Kidney (tissue), 14 donors: Measurements from ENCODE around the gene SUGCT. TPM values are rescaled to one million over a fixed set of nuclear protein-coding genes. Genes with fewer than 3 reads are reported as not detected.

Source experiments
- DNase-seq, 5 donors: peaks; one replicate each; pipeline ENCODE4 v3.0.0-alpha.2; 2013 to 2020
- FAIRE-seq: peaks from 2 replicates; lab custom pipeline; 2012; peaks lifted over from hg19 to GRCh38; lab: Jason Lieb, UNC
- H3K27ac ChIP-seq, 2 donors: one replicate each; pipeline ENCODE4 v1.7.0; 2013; ENCODE audit warnings: low read depth in 2 of 2, low read length in 2 of 2, inconsistent platforms in 1 of 2
- H3K27me3 ChIP-seq: one replicate; pipeline ENCODE4 v1.7.1; 2013; ENCODE audit warnings: low read length, inconsistent platforms; ENCODE audit not compliant: control insufficient read depth, insufficient read depth
- H3K36me3 ChIP-seq, 3 donors: one replicate each; pipeline versions ENCODE4 v1.7.0 to v1.7.1; 2013; ENCODE audit warnings: low read length in 3 of 3, control low read depth in 1 of 3, inconsistent platforms in 1 of 3; ENCODE audit not compliant: insufficient read depth in 3 of 3, control insufficient read depth in 2 of 3
- H3K4me1 ChIP-seq, 3 donors: one replicate each; pipeline versions ENCODE4 v1.7.0 to v1.7.1; 2013; ENCODE audit warnings: low read length in 3 of 3, inconsistent platforms in 1 of 3, low read depth in 1 of 3; ENCODE audit not compliant: control insufficient read depth in 2 of 3, insufficient read depth in 2 of 3
- H3K4me3 ChIP-seq, 3 donors: one replicate each; pipeline versions ENCODE4 v1.7.0 to v1.8.1; 2013; ENCODE audit warnings: low read length in 3 of 3, control low read depth in 1 of 3, inconsistent platforms in 1 of 3
- H3K9ac ChIP-seq, 3 donors: one replicate each; pipeline versions ENCODE4 v1.7.0 to v1.7.1; 2013; ENCODE audit warnings: low read length in 3 of 3, control low read depth in 1 of 3, inconsistent platforms in 1 of 3
- H3K9me3 ChIP-seq, 3 donors: one replicate each; pipeline versions ENCODE4 v1.7.0 to v1.7.1; 2013; ENCODE audit warnings: low read length in 3 of 3, control low read depth in 1 of 3, inconsistent platforms in 1 of 3; ENCODE audit not compliant: control insufficient read depth in 2 of 3, insufficient read depth in 1 of 3
- CTCF ChIP-seq: IDR thresholded peaks from 3 replicates; pipeline ENCODE4 v1.5.1; 2012; ENCODE audit warnings: mild to moderate bottlenecking, moderate library complexity, borderline replicate concordance; ENCODE audit not compliant: insufficient read depth; ENCODE audit errors: extremely low read depth
- intact Hi-C: fragments of 100-400 bp; cut with DNase I; formaldehyde crosslinking; loops from one replicate; pipeline ENCODE4 v1.11.1; 2022
- polyA plus RNA-seq: library from polyadenylated mRNA; stranded (reverse); fragments of 350-450 nt; fragmentation: Illumina TruSeq; extraction: RNeasy Lipid Tissue Mini Kit (QIAGEN cat#74804); gene quantifications from one replicate; pipeline ENCODE4 v1.2.3, GENCODE V29; 2014; ENCODE audit warnings: low read depth, low replicate concordance; ENCODE audit not compliant: insufficient read depth
- total RNA-seq: library from RNA; stranded (reverse); fragmentation: NEBNext Ultra II Directional; extraction: Animal tissue kit (Norgen Biotek cat#: 25700); gene quantifications from one replicate; pipeline ENCODE4 v1.2.1, GENCODE V29; 2021
- donor health status: control.
- donor health status: control.
- donor health status: control.
- donor health status: control.
- donor health status: control.
- donor health status: DM: yes; HTN: yes; CAD: no.
- donor health status: Normal renal cell carcinoma (clear cell type).

The SUGCT gene
- total and polyA plus RNA-seq, 2 donors from 2014 or later, result 7.6 to 45.1 TPM

DNA sequence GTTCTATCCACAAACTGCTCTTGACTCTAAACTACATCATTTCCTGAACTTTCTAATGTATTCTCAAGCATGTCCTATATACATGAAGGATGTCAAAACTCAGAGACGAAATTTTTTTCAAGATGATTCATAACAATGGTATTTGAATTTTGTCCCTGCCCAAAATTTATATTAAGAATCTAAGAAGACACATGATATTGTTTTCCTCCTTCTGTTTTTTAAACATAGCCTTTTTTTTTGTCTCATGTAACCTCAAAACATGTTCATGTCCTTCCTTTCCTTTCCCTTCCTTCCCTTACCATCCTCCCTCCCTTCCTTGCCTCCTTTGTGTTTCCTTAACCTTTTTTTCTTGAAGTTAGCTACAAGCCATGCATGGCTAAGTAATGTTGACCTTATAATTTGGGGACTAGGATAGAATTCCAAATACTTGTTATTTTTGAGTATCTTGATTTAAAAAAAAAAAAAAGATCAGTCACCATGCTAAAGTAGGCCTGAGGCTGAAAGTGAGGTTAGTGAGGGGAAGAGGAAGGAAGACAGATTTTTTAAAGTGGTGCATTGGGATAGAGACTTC, 163.0 kb downstream of the SUGCT start:
- intact Hi-C loops, result no loop called here
- FAIRE-seq, result no peak
- no peak overlapping the region for H3K9ac ChIP-seq

DNA sequence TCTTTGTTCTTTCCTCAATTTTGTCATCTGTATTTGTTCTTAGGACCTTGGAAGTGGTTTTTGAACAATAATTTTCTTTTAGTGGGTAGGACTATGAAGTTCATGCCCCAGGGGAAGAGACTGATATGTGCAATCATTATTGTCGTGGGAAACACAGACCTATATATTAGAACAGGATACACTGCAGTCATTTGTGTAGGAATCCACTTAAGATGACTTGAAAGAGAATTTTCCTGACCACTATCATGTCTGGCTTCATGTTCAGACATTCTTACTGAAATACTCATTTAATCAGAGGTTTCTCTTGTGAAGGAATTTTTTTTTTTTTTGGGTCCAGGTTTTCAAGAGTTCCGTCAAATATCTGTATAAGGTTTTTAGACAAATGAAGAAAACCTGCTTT, 163.6 kb downstream of the SUGCT start:
- no peak for FAIRE-seq

More for the DNA sequence above, 163.0 kb downstream of the SUGCT start:
- no peaks in the 10 kb centered on the region for H3K9me3 ChIP-seq
- no peak for TF ChIP-seq CTCF
- H3K4me1 ChIP-seq, result no peaks in the 10 kb centered on the region
- no peak for DNase-seq
- H3K27me3 ChIP-seq, result no peaks in the 10 kb centered on the region
- H3K27ac ChIP-seq, result no peak overlapping the region
- H3K36me3 ChIP-seq, result no peaks in the 10 kb centered on the region
- no peak overlapping the region for H3K4me3 ChIP-seq

DNA sequence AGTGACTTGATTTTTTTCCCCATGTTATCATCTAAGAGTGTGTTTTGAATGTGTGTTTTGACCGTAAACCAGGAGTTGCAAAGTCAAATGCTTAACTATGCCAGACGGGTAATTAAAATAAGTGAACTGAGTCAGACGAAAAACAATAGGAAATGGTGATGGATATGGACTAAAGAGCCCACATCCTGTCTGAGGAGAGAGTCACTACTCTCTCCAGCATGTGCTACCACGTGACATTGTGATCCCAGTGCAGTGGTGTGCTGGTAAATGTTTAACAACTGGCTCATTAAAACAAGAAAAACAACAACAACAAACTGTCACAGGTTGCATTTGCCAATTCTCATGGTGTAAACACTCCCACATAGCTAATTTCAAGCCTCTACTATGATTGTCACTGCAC, 164.3 kb downstream of the SUGCT start:
- Histone ChIP-seq H3K9me3 (no peaks in the 10 kb centered on the region), H3K27ac (no peak overlapping the region), H3K27me3 (no peaks in the 10 kb centered on the region), H3K4me3 (no peak overlapping the region), H3K4me1 (no peaks in the 10 kb centered on the region), H3K36me3 (no peaks in the 10 kb centered on the region), H3K9ac (no peak overlapping the region)
- FAIRE-seq, result no peak
- DNase-seq, result peak in 1 of 5 donors; percentile 21
- TF ChIP-seq CTCF, result no peak
- intact Hi-C loops, result no loop called here

More for the DNA sequence above, 163.6 kb downstream of the SUGCT start:
- Histone ChIP-seq H3K4me1 (no peaks in the 10 kb centered on the region), H3K27me3 (no peaks in the 10 kb centered on the region), H3K36me3 (no peaks in the 10 kb centered on the region), H3K4me3 (no peak overlapping the region), H3K9ac (no peak overlapping the region), H3K27ac (no peak overlapping the region), H3K9me3 (no peaks in the 10 kb centered on the region)
- TF ChIP-seq CTCF, result no peak
- DNase-seq, result no peak
- intact Hi-C loops, result no loop called here

GRCh38 chr7:40300146-40300670, 165.4 kb downstream of the SUGCT start:
- Histone ChIP-seq H3K36me3 (no peaks in the 10 kb centered on the region), H3K27ac (no peak overlapping the region), H3K4me1 (no peaks in the 10 kb centered on the region), H3K4me3 (no peak overlapping the region), H3K9me3 (no peaks in the 10 kb centered on the region), H3K27me3 (no peaks in the 10 kb centered on the region), H3K9ac (no peak overlapping the region)
- DNase-seq (peak in 1 of 5 donors; percentile 18), FAIRE-seq (no peak)
- intact Hi-C loops, result no loop called here
- TF ChIP-seq CTCF, result no peak
